ENCODE measurements around the gene APOL3.
"Not testable (repeated sequence)": the region's sequence is repeated elsewhere in the genome, so short reads cannot be mapped to it uniquely, and the experiment has no call there.

APOL3 gene

GRCh38 chr22:36192542-36192941 lies 32.0 kb upstream of the APOL3 start:
- DNase-seq: no peak

- DNase-seq: no peak
Measured at GRCh38 chr22:36191106-36191836, 30.7 kb upstream of the APOL3 start.

GRCh38 chr22:36187862-36188261 lies 27.3 kb upstream of the APOL3 start:
- not testable (repeated sequence) for DNase-seq

- DNase-seq: no peak
Measured at GRCh38 chr22:36185828-36186624, 25.5 kb upstream of the APOL3 start.

- no peak for DNase-seq
Measured at GRCh38 chr22:36184433-36185025, 24.0 kb upstream of the APOL3 start.

GRCh38 chr22:36183446-36183845 lies 22.9 kb upstream of the APOL3 start:
- no peak for DNase-seq

GRCh38 chr22:36182857-36183256 lies 22.3 kb upstream of the APOL3 start:
- DNase-seq: no peak

GRCh38 chr22:36182056-36182455 lies 21.5 kb upstream of the APOL3 start:
- no peak for DNase-seq

GRCh38 chr22:36180928-36181327 lies 20.4 kb upstream of the APOL3 start:
- no peak for DNase-seq

GRCh38 chr22:36180038-36180880 lies 19.7 kb upstream of the APOL3 start:
- DNase-seq: peak; percentile 60 to 61

- no peak for DNase-seq
Measured at GRCh38 chr22:36177160-36177559, 16.6 kb upstream of the APOL3 start.

- no peak for DNase-seq
Measured at GRCh38 chr22:36175892-36176291, 15.3 kb upstream of the APOL3 start.

- DNase-seq: no peak
Measured at GRCh38 chr22:36171941-36172340, 11.4 kb upstream of the APOL3 start.

- no peak for DNase-seq
Measured at GRCh38 chr22:36166518-36167220, 6.1 kb upstream of the APOL3 start.

- no peak for DNase-seq
Measured at GRCh38 chr22:36166086-36166485, 5.5 kb upstream of the APOL3 start.

- no peak for DNase-seq
Measured at GRCh38 chr22:36165141-36165540, 4.6 kb upstream of the APOL3 start.

GRCh38 chr22:36164621-36165020 lies 4.1 kb upstream of the APOL3 start:
- no peak for DNase-seq

- no peak for DNase-seq
Measured at GRCh38 chr22:36163497-36163896, 2.9 kb upstream of the APOL3 start.

- no peak for DNase-seq
Measured at GRCh38 chr22:36162127-36163034, 1.8 kb upstream of the APOL3 start.

- DNase-seq: not testable (repeated sequence)
Measured at GRCh38 chr22:36161793-36162126, 1.2 kb upstream of the APOL3 start.

Data from SHP77 (cell line).